GM21786 (cell line): ENCODE measurements around the gene DPP9.
A peak's percentile ranks its signal among the peaks of the same experiment; 100 is the strongest.

Experiments used
- ATAC-seq: cut with Tn5 transposase; IDR thresholded peaks from one replicate; pipeline ENCODE4 v1.9.1; 2021; ENCODE audit not compliant: unreplicated experiment

The DPP9 gene

DNA sequence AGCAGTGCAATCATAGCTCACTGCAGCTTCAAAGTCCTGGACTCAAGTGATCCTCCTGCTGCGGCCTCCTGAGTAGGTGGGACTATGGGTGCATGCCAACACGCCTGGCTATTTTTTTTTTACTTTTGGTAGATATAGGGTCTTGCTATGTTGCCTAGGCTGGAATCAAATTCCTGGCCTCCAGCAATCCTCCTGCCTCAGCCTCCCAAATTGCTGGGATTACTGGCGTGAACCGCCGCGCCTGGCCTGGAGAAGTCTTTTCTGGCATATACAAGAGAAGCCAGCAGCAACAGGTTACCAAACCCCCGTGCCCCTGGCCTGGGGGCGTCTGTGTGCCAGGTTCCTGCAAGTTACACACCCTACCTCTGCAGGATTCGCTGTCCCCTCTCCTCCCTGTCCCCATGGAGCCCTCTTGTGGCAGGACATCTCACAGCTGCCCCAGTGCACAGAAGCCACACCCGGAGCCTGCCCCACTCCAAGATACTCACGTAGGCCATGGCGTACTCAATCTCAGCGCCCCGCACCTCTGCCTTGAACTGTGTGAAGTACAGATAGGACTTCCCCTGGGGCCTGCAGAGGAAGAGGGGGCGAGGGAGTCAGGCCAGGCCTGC, 63.4 kb downstream of the DPP9 start:
- no peak for ATAC-seq

DNA sequence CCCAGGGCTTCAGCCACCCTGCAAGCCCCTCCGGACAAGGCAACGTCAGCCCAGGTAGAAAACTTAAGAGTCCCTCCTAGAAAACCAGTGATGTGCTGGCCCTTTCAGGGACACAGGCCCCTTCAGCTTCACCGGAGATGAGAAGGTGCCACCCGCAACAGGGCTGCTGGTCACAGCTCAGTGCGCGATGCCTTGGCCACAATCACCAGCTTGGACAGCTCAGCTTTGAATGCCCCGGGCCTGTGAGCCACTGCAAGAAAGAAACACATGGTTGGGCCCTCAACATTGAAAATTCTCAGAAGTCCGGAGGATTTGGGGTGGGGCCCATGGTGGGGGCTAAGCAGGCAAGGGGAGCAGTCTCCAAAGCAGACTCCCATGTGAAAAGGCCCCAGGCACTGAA, 65.8 kb downstream of the DPP9 start:
- no peak for ATAC-seq

DNA sequence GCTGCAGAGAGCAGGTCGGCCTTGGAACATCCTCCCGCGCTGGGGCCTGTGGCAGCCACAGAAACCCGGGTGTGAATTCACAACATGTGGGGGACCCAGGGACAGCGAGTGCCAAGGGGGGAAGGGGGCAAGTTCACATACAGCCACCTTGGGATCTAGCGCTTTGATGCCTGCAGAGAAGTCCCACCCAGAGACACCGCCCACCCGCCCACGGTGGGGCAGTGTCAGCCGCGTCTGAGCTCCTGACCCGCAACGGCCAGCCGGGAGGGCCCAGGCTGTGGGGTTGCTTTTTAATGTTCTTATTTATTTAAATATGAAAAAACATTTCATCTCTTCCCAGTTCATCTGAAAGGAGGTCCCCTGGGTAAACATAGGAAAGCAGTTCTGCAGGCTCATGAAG, 66.4 kb downstream of the DPP9 start:
- ATAC-seq, result no peak

DNA sequence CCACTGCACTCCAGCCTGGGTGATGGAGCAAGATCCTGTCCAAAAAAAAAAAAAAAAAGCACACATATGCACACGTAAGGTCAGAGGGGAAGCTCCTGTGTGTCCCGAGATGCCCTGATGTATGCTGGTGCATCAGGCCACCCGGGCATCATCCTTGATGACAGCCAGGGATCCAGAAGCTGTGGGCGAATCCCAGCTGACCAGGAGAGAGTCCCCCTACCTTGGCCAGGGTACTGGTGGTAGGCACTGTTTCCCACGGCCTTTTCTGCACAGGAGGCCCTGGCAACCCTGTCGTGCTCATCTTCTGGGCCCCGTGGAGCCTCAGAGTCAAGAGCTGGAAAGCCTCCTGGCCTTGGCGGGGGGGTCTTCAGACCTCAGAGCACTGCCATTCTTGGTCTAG, 67.5 kb downstream of the DPP9 start:
- no peak for ATAC-seq

DNA sequence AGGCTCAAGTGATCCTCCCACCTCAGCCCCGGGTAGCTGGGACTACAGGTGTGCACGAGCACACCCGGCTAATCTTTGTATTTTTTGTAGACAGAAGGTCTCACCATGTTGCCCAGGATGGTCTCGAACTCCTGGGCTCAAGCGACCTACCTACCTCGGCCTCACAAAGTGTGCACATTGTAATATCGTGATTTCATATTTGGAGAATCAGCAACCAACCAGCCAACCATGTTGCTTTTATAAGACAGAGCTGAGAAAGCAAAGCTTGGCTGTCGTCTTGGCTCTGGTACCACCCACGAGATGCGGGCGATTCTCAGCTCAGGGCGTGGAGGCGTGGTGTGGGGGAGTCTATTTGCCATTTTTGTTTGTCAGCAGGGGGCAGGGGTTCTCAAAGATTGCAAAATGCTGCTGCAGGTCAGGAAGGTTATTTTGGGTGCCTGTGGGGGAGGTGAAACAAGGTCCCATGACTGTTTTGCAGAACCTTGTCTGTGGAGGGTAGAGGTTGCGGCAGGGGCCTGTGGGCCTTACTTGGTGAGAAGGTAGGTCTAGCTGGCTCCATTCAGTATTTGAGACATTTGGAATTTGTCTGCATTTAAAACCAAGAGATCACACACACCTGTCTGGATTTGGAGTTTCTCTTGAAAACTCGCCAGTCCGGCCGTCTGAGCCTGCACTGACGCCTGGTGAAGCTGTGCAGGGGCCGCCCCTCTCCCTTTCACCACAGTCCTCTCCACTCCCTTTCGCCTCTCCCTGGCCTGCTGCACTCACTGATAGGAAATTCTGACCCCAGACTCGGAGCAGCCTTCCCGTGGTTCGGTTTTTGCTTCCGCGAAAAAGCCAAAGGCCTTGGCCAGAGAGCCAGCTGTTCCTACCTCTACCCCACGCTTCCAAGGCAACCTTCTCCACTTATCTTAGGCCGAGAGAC, 68.9 kb downstream of the DPP9 start:
- no peak for ATAC-seq

DNA sequence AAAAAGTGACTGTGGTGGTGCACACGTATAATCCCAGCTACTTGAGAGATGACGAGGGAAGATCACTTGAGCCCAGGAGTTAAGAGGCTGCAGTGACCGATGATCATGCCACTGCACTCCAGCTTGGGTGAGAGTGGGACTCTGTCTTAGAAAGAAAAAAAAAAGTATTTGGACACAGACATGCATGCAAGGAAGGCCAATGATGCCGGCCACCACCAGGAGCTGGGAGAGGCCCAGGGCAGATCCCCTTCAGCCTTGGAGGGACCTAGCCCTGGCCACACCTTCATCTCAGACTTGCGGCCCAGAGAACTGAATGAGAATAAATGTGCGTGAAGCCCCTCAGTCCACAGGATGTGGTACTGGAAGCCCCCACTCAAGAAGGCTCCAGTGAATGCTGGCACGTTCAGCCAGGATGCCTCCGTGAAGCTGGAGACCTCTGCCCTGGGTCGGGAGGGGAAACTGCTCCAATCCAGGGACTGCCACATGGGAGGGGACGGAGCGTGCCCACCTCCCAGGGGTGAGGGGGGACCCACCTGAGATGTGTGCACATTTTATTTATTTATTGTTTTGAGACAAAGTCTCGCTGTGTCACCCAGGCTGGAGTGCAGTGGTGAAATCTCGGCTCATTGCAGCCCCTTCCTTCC, 69.7 kb downstream of the DPP9 start:
- no peak for ATAC-seq

DNA sequence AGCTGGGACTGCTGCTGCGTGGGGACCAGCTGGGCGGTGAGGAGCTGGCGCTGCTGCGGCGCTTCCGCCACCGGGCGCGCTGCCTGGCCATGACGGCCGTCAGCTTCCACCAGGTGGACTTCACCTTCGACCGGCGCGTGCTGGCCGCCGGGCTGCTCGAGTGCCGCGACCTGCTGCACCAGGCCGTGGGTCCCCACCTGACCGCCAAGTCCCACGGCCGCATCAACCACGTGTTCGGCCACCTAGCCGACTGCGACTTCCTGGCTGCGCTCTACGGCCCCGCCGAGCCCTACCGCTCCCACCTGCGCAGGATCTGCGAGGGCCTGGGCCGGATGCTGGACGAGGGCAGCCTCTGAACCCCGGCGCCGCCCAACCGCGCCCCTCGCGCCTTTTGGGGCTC, 71.6 kb downstream of the DPP9 start:
- no peak for ATAC-seq

DNA sequence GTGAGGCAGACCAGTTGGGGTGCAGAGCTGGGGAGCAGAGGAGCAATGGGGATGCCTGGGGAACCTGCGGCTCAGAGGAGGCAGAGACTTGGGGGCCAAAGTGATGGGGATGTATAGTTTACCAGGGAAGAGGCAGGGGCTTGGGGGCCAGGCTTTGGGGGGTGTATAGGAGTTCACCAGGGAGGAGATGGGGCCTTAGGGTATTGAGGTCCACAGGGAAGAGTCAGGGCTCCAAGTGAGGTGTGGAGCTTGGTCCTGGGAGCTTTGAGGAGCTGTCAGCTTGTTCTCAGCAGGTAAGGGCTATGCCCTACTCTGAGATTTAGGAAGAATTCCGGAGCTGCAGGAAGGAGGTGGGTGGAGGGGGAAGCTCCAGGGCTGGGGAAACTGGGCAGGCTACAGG, 73.5 kb downstream of the DPP9 start:
- no peak for ATAC-seq

DNA sequence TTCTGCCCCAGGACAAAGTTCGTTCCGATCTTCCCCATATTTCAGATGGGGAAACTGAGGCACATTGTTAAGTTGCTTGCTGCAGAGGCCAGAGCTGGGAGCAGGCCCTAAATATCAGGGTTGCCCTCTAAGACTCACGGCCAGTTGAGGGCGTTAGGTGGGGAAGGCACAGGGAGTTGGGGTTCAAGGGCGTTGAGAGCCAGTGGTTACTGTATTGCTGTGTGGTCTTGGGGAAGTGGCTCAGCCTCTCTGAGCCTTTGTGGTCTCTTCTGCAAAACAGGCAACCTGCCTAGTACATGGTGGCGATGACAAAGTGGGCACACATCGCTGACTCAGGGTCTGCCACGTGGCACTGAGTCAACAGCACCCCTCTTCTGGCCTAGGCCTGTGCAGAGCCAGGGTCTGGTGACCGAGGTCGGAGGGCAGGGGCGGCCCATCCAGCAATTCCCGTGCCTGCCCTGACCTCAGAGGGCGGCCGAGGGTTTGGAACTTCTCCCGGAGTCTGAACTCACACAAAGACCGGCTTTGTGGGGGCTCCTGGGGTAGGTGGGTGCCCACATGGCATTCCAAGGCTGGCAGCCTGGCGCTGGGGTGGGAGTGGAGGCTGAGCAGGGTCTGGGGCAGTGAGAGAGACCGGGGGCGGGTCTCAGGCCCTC, 74.1 kb downstream of the DPP9 start:
- no peak for ATAC-seq

DNA sequence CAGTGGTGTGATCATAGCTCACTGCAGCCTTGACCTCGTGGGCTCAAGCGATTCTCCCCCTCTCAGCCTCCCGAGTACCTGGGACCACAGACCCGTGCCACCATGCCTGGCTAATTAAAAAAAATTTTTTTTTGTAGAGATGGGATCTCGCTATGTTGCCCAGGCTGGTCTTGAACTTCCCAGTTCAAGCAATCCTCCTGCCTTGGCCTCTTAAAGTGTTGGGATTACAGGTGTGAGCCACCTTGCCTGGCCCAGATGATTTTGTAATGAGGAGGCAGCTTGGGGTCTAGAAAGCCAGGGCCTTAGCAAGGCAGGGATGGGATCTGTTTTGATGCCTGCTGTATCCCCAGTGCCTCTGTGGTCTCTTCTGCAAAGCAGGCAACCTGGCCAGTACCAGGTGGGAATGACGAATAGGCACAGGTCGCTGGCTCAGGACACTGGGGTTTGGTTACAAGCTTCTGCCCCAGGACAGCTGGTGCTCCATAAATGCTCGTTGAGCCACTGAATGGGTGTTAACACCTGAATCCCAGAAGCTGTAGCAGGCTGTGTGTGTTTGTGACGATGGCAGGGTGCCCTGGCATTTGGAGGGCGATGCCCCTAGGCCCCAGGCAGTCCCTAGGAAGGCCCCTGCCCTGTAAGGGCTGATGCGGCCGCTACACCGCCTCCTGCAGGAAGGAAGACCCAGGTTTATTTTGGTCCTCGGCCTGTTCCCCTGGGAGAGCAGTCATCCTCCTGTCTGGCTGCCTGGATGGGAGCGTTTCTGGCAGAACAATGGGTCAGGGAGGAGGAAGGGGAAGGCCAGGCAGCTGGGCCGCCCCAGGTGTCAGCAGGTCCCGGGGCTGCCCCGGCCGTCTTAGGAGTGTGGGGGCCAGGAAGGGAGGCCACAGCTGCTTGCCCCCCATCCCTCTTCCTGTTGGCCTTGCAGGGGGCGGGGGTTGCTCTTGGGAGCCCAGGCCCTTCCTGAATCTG, 75.7 kb downstream of the DPP9 start:
- ATAC-seq, result no peak

DNA sequence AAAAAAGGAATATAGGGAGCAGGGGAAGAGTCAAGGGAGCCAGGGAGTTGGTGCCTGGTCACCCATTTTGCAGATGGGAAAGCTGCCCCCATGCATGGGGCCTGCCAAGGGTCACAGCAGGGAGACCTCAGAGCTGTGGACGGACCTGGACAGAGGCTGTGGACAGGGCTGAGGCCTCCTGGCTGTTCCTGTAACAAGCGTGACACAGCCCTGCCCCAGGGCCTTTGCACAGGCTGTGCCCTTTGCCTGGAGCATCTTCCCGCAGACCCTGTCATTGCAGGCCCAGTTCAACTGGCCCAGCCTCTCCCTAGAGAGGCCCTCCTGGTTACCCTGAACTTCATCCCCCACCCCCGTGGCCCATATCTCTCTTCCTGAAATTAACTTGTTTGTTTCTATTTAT, 77.9 kb downstream of the DPP9 start:
- no peak for ATAC-seq

DNA sequence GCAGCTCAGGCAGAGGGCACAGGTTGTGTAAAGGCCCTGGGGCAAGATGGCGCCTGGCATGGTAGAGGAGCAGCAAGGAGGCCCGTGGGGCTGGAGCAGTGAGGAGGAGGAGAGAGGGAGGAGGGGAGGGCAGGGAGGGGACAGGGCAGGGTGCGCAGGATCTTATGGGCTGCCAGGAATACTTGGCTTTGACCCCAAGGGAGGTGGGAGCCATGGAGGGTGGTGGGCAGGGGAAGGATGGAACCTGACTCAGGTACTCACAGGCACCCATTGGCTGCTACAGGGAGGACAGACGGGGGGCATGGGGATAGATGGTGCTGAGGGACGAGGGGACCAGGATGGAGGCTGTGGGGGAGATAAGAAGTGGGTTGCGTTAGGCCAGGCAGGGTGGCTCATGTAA, 81.0 kb downstream of the DPP9 start:
- no peak for ATAC-seq

DNA sequence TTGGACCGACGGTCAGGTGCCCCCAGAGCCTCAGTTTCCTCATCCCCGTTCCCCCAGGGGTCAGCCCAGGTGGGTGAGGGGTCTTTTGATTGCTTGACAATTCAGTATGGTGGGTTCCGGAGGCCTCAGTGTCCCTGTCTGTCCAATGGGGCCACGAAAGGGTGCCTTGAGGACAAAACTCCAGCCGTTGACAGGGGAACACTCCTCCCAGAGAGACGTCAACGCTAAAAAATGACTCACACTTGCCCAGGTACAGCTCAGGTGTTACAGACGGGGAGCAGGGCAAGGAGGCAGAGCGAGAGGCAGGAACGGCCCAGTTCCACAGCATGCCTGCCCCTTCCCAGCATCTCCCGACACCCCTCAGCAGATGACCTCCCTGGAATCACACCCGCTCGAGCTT, 82.5 kb downstream of the DPP9 start:
- no peak for ATAC-seq

DNA sequence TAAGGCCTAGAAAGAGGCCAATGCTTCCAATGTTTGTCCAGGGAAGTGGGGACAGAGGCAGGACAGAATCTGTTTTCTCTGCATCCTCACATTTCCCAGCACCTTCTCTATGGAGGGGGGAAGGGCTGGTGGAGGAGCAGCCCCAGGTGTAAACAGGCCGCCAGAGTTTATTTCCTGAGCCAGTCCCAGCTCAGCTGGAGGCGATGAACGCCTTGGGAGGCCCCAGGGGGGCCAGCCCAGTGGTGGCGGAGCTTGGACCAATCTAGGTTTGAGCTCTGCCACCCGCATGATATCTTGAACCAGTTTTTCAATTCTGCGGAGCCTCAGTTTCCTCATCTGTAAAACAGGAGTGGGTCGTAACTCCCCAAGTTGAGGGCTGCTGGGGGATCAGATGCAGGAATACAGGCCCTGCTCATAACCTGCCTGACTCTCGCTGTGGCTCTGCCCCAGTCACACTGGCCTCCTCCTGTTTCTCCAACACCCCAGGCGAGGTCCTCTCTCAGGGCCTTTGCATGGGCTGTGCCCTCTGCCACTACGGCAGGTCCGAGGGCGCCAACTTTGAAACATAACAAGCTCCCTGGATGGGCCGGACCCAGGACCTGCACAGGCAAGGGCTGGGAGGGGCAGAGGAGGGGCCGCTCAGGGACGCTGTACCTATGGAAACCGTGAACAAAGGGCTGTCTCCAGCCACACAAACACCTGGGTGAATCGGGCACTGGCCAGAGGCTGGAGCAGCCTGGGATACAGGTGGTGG, 83.2 kb downstream of the DPP9 start:
- no peak for ATAC-seq

DNA sequence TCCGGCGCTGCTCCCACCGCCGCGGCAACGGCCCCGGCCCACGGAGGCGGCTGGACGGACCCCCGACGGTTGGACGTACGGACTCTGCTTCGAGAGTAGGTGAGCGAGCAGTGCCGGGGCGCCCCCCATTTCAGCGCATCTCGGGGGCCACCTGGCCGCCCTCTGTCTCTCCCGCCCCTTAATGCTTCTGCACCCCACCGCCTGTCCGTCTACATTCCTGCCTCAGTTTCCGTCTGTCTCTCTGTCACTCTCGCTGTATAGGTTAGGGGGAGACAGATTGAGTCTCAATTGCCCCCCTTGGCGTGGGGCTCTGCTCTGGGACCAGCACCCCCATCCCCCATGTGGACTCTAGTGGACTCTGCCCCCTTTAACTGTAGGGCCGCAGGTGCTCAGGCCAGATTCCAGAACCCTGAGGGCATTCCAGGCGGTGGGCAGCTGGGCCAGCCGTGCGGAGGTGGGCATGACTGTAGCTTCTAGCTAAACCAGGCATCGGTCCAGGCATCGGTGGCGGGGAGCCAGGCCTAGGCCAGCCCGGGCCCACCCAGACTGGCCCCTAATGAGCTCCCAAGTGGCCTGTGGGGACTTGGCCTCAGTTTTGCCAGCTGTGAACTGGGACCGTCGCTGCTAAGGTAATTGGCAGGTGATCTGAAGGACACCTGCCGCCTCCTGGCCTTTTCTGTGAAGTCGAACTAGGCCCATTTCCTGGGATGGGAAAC, 84.0 kb downstream of the DPP9 start:
- no peak for ATAC-seq

DNA sequence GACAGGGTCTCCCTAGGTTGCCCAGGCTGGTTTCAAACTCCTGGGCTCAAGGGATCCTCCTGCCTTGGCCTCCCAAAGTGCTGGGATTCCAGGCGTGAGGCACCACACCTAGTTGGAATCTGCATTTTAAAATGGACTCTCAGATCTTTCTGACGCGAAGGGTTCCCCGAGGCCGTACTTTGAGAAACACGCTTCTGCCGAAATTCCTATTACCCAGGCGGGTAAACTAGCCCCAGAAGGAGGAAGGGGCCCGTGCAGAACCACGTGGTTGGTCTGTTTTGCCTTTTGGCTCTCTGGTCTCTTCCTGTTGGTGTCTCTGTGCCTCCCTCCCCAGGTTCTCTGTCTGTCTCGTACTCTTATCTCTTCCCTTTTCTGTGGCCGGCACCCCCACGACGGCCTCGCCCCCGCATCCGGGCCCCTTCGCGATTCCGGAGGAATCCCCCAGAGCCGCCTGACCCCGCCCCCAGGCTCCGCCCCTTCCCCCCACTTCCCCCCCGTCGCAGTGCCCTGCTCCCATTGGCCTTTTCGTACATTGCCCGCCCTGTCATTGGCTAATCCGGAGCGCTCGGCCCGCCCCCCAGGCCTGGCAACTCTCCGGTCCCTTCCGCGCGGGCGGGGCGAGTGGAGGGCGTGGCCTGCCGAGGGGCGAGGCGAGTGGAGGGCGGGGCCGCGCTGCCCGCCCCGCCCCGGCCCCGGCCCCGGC, 84.7 kb downstream of the DPP9 start, which contains the start of gene TNFAIP8L1:
Gene TNFAIP8L1 (plus strand): TSS at position 689 of the 703 bp plus-strand sequence. CDS start 12,354 bp downstream, outside the sequence.
- ATAC-seq, result peak; percentile 76

DNA sequence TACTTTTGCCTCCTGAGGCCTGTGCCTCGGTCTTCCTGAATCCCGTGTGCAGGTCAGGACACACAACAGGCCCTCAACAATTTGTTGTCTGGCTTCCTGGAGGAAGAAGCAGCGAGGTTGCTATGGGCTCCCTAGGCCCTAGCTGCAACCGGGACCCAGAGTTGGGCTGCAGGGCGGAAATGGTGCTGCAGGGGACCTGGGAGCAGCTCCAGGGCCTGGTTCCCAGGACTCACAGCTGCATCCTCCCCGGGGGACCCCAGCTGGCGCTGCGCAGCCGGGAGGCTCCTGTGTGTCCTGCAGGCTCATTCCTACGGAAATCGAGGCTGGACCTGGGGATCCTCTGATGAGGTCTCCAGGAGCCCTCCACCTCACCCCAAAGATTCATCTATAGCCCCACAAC, 85.3 kb downstream of the DPP9 start:
- ATAC-seq, result no peak

DNA sequence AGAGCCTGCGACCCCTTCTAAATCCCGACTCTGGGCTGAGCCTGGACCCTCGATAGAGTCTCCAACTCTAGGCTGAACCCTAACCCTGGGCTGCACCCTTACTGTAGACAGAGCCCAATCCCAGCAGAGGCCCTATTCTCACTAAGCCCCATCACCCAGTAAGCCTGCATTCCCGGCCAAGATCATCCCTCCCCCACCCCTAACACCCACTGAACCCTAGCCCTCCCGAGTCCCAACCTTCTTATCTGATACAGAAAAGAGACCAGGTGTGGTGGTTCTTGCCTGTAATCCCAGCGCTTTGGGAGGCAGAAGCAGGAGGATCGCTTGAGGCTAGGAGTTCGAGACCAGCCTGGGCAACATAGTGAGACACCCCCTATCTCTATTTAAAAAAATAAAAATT, 86.9 kb downstream of the DPP9 start:
- no peak for ATAC-seq
